ENCODE results near the gene KCTD6.

DNA sequence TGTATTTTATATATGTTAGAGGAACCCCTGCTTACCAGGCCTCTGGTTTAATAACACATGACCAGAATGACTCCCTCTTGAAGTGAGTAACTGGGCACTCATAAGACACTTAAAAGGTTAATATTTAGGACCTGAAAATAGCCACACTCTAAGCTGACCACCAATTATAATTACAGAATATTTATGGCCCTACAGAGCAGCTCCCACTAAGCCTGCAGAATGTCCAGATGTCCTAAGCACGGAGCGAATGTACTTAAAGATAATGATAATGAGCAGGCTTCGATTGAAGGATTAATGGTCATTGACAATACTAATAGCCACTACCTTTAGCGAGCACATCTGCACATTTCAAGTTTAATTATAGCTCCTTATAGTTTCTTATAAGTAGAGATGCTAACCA lies 22.8 kb upstream of the KCTD6 start:
- TF ChIP-seq, protein P1, sequence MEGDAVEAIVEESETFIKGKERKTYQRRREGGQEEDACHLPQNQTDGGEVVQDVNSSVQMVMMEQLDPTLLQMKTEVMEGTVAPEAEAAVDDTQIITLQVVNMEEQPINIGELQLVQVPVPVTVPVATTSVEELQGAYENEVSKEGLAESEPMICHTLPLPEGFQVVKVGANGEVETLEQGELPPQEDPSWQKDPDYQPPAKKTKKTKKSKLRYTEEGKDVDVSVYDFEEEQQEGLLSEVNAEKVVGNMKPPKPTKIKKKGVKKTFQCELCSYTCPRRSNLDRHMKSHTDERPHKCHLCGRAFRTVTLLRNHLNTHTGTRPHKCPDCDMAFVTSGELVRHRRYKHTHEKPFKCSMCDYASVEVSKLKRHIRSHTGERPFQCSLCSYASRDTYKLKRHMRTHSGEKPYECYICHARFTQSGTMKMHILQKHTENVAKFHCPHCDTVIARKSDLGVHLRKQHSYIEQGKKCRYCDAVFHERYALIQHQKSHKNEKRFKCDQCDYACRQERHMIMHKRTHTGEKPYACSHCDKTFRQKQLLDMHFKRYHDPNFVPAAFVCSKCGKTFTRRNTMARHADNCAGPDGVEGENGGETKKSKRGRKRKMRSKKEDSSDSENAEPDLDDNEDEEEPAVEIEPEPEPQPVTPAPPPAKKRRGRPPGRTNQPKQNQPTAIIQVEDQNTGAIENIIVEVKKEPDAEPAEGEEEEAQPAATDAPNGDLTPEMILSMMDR (IDR thresholded peaks at IDR 0.05 in 2 of 3, conservative IDR thresholded peaks at IDR 0.05 in 1 of 3; ENCODE audit: borderline replicate concordance in 1 of 3, insufficient read depth in 1 of 3, low read depth in 2 of 3, low read length in 2 of 3) = no peak
- no peak for TF ChIP-seq JUND (IDR thresholded peaks at IDR 0.05)
- no peak for TF ChIP-seq POLR2A (IDR thresholded peaks at IDR 0.05; ENCODE audit: borderline replicate concordance, extremely low read depth, insufficient read depth, insufficient read length)
